ENCODE measurements around the gene RABGAP1L.
"Not testable (repeated sequence)": the region's sequence is repeated elsewhere in the genome, so short reads cannot be mapped to it uniquely, and the experiment has no call there.

Gene RABGAP1L

GRCh38 chr1:174405219-174405618 lies 245.9 kb downstream of the RABGAP1L start:
- no peak for DNase-seq (ENCODE audit: extremely low read depth, low read depth)
- H3K4me3 ChIP-seq (replicated peaks; ENCODE audit: low read depth, low read length) = no peak overlapping the region
- TF ChIP-seq CTCF (IDR thresholded peaks at IDR 0.05; ENCODE audit: low read depth, low read length, missing control alignments) = no peak

- H3K4me3 ChIP-seq (replicated peaks; ENCODE audit: low read depth, low read length) = no peak overlapping the region
- TF ChIP-seq CTCF (IDR thresholded peaks at IDR 0.05; ENCODE audit: low read depth, low read length, missing control alignments) = no peak
- no peak for DNase-seq (ENCODE audit: extremely low read depth, low read depth)
Observed at GRCh38 chr1:174406421-174406820, 247.1 kb downstream of the RABGAP1L start.

GRCh38 chr1:174407665-174408064 lies 248.3 kb downstream of the RABGAP1L start:
- H3K4me3 ChIP-seq (replicated peaks; ENCODE audit: low read depth, low read length) = no peak overlapping the region
- no peak for TF ChIP-seq CTCF (IDR thresholded peaks at IDR 0.05; ENCODE audit: low read depth, low read length, missing control alignments)
- peak; percentile 26 for DNase-seq (ENCODE audit: extremely low read depth, low read depth)

GRCh38 chr1:174408146-174408545 lies 248.8 kb downstream of the RABGAP1L start:
- TF ChIP-seq CTCF (IDR thresholded peaks at IDR 0.05; ENCODE audit: low read depth, low read length, missing control alignments) = no peak
- peak; percentile 43 for DNase-seq (ENCODE audit: extremely low read depth, low read depth)
- no peak overlapping the region for H3K4me3 ChIP-seq (replicated peaks; ENCODE audit: low read depth, low read length)

- H3K4me3 ChIP-seq (replicated peaks; ENCODE audit: low read depth, low read length); DNase-seq (ENCODE audit: extremely low read depth, low read depth): not testable (repeated sequence)
Observed at GRCh38 chr1:174409801-174410200, 250.5 kb downstream of the RABGAP1L start.

- peak; percentile 7 for TF ChIP-seq CTCF (IDR thresholded peaks at IDR 0.05; ENCODE audit: low read depth, low read length, missing control alignments)
- no peak for DNase-seq (ENCODE audit: extremely low read depth, low read depth)
- no peak overlapping the region for H3K4me3 ChIP-seq (replicated peaks; ENCODE audit: low read depth, low read length)
Observed at GRCh38 chr1:174413632-174414031, 254.3 kb downstream of the RABGAP1L start.

GRCh38 chr1:174414203-174414602 lies 254.9 kb downstream of the RABGAP1L start:
- no peak for TF ChIP-seq CTCF (IDR thresholded peaks at IDR 0.05; ENCODE audit: low read depth, low read length, missing control alignments)
- no peak overlapping the region for H3K4me3 ChIP-seq (replicated peaks; ENCODE audit: low read depth, low read length)
- no peak for DNase-seq (ENCODE audit: extremely low read depth, low read depth)

All from HFF-Myc (cell line).